GM20431 (cell line): ENCODE measurements around the gene PKP4.
"Not testable (repeated sequence)": the region's sequence is repeated elsewhere in the genome, so short reads cannot be mapped to it uniquely, and the experiment has no call there.

Experiments
- in situ Hi-C: fragments of 300-500 bp; cut with MseI, MboI; formaldehyde crosslinking; loops from one replicate; pipeline ENCODE4 v1.15.0; 2020; ENCODE audit warnings: low sequenced_read_pairs; ENCODE audit not compliant: unreplicated experiment

The PKP4 gene

DNA sequence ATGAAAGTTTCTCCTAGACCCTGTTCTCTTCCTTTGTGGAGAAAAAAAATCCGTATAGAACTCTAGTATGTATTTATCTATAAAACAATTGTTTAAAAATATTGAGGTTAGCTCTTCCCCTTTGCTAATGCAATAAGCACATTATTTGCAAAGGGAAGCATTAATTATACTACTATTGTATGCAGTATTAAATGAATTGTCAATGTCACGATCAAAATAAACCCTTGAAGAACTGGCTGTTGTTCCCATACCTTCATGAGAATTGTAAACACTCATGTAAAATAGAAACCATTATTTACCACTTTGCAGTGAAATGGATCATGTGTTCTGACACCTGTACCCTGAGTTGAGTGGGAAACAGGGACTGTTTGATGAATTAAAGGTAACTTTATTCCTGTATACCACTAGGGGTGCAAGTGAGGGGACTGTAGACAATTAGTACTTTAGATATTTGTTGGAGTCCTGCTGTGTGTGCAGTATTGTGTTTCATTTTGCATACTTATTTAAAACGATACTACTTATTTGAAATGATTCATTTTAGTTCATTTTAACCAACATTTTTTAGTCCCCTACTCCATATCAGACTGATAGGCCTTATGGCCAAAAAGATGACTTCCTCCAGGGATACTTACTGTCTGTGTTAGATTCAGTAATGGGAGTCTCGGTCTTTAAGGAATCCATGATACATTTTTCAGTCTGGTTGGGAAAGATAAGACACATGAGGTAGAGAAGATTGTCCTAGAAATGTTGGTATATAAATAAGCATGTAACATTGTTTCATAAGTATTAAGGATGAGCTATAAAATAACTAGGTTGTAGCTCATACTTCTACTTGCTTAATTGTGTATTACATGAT, 7.9 kb downstream of the PKP4 start:
- in situ Hi-C loops = no loop called here

DNA sequence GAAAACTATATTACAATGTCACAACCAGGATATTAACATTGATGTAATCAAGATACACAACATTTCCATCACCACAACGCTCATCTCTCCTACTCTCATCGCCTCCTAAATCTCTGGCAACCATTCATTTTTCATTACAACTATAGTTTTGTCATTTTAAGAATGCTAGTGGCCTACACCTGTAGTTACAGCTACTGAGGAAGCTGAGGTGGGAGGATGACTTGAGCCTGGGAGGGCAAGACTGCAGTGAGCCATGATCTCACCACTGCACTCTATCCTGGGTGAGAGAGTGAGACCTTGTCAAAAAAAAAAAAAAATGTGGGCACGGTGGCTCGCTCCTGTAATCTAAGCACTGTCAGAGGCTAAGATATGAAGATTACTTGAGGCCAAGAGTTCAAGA, 10.5 kb downstream of the PKP4 start:
- in situ Hi-C loops = no loop called here

DNA sequence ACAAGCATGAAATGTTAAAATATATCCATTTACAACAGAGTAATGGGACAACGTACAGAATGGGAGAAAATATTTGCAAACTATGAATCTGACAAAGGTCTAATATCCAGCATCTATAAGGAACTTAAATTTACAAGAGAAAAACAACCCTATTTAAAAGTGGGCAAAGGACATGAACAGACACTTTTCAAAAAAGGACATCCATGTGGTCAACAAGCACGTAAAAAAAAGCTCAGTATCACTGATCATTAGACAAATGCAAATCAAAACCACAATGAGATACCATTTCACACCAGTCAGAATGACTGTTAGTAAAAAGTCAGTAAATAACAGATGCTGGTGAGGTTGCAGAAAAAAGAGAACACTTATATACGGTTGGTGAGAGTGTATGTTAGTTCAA, 16.1 kb downstream of the PKP4 start:
- in situ Hi-C loops = not testable (repeated sequence)

DNA sequence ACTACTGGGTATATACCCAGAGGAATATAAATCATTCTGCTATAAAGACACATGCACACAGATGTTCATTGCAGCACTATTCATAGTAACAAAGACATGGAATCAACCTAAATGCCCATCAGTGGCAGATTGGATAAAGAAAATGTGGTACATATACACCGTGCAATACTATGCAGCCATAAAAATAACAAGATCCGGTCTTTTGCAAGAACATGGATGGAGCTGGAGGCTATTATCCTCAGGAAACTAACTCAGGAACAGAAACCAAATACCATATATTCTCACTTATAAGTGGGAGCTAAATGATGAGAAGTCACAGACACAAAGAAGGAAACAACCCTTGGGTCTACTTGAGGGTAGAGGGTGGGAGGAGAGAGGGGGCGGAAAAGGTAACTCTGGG, 16.5 kb downstream of the PKP4 start:
- in situ Hi-C loops = not testable (repeated sequence)

DNA sequence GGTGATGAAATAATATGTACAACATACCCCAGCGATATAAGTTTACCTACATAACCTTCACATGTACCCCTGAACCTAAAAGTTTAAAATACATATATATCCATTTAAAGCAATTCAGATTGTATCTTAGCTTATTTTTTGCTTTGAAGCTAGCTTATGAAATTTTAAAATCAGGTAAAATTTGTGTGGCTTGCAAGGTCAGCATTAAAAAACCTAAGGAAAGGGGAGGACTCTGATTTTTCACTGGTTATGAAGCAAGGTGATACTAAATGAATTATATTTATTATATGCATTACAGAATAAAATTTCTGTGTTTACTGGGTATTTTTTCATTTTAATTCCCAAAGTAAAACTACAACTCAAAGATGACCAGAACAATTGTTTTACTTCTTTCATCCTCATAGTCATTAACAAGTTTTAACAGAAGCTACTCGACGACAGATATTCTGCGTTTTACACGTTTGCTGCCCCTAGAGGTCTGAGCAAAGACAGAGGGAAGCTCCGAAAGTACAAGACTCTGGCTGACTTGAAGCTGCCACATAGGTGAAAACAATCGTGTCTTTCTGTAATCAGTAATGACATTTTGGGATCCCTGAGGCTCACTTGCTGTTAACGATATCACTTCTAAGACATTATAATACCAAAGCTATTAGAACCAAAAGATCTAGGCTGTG, 17.1 kb downstream of the PKP4 start:
- in situ Hi-C loops = no loop called here

DNA sequence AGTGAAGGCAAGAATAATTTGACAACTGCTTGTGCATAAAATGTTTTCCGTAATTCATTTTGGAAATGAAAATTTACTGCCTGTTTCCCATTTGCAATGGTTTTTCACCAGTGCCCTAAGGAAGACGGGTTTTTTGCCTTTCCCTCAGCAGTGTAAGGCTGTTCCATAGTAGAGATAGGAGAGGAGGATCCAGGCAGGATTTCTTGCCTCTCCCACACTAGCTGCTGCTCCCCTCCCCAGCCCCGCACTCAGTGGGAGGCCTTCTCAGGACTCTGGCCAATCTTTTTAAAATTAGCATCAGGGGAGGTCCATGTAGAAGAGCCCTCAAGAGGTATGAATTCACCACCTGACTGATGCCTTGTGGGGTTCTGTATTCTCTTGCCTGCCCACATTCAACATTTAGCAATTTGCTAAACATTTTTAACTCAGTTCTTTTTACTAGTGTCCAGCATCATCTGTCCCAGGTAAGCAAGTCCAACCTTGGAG, 17.8 kb downstream of the PKP4 start:
- in situ Hi-C loops = not testable (repeated sequence)

DNA sequence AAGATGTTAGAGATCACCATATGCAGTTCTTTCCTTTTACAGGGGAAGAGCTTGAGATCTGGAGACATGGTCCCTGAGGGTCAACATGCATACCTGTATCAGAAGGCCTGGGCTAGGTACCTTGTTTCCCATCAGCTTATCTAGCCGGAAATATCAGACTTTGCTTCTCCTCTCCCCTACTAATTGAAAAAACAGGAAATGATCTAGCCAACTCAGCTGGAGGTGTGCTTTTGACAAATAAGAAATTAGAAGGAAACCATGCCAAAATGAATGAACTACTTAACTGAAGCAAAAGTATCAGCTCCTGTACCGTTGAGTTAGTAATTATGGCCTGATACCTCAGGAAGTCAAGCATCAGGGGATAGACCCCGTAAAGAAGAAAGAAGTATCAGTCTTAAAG, 20.4 kb downstream of the PKP4 start:
- in situ Hi-C loops = no loop called here

DNA sequence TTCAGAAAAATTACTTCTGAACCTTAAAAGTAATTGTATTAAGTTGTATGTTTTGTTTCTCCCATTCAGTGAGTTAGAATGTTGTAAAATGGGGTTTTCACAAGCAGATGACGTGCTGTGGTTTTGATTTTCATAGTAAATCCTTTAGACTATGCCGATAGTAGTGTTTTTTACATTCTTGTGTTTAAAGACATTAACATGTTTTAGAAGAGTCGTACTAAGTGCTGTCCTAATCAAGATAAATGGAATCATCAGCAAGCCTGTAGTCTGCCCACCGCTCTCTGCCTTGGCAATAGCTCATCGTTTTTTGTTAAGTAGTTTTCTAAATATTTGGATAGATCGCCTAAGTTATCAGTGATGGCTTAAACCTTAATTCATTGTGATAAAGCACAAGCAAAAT, 21.5 kb downstream of the PKP4 start:
- in situ Hi-C loops = no loop called here

DNA sequence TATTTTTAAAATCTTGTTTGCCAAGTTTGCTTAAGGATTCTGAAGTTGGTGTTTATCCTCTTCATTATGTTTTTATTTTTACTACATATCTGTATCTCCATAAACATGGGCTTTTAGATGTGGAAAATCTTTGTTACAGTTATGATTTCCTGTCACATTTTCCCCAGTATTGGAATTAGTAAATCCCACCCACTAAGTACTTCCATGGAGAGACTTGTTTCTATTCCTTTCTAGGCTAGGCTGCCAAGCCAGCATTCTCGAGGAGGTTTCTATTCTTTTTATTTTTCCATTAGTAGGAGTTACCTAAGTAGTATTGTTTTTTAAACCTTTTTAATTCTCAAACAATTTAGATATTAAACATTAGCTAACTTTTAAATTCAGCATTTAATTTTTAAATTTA, 22.1 kb downstream of the PKP4 start:
- in situ Hi-C loops = no loop called here

DNA sequence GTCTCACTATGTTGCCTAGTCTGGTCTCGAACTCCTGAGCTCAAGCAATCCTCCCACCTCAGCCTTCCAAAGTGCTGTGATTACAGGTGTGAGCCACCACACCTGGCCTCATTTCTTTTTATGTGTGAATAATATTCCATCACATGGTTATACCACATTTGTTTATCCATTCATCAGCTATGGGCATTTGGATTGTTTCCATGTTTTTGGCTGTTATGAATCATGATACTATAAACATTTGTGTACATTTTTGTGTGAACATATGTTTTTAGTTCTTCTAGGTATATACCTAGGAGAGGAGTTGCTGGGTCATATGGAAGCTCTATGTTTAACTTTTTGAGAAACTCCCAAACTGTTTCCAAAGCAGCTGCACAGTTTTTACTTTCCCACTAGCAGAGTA, 24.4 kb downstream of the PKP4 start:
- in situ Hi-C loops = no loop called here

DNA sequence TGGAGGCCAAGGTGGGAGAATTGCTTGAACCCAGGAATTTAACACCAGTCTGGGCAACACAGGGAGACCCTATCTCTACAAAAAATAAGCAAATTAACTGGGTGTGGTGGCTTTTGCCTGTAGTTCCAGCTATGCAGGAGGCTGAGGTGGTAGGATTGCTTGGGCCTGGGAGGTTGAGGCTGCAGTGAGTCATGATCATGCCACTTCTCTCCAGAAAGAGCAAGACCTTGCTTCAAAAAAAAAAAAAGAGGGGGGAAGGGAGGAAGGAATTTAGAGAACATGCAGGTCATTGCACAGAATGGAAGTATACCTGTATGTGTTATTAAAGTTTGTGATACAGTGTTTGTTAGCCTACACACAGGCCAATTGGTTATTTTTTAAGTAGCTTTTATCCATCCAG, 25.8 kb downstream of the PKP4 start:
- in situ Hi-C loops = no loop called here

DNA sequence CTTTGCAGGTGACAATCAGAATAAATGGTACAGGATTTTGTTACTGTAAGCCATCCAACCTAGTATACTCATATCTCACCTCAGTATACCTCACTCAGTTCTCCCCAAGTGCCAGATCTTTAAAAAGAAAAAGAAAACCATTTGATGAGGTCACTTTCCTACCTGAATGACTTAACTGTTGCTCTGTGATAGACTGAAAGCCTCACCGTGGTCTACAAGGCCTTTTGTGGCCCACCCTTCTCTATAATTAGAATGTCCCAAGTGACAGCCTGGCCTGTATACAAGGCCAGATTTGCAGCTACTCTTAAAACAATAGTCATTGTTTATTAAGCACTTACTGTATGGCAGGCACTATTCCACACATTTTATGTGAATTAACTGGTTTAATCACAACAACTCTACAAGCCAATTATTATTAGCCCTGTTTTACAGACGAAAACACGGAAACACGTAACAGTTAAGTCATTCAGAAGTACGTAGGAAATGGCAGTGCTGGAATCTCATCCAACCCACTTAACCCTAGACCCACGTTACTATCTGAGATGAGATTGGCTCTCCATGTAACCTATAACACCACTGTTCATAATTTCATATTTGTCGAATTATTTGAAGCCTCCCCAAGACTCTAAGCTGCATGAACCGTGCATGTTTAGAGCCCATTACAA, 28.3 kb downstream of the PKP4 start:
- in situ Hi-C loops = no loop called here

DNA sequence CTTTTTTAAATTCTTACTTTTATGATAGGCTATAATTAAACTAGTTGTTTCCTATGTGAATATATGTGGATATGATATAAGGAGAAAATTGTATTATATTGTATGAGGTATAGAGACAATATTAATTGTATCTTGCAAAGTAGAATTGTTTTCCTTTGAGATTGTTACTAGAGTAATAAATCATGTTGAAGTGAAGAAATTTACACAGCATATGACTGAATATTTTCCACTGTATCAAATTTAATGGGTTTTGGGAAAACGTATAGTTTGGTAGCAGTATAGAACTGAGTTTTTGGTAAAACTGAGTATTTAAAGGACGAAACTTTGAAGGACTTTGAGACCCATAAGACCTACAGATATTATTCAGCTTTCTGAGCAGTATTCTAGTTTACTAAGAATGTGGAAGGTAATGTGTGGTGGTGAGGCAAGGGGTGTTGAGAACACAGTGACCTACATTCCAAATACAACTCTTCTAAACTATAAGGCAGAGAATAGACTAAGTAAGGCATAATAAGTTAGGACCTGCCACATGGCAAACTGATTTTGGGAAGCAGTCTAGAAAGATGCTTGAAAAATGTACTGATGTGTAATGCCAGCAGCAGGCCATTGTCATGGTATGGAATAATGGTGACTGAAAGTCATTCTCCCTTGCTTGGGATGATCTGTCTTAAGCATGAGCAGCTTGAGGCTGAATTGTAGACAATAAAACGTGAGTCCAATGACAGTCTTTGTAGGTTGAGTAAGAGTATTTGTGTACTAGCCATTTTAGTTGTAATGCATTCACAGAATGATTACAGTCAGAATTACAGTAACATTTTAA, 29.6 kb downstream of the PKP4 start:
- in situ Hi-C loops = no loop called here

DNA sequence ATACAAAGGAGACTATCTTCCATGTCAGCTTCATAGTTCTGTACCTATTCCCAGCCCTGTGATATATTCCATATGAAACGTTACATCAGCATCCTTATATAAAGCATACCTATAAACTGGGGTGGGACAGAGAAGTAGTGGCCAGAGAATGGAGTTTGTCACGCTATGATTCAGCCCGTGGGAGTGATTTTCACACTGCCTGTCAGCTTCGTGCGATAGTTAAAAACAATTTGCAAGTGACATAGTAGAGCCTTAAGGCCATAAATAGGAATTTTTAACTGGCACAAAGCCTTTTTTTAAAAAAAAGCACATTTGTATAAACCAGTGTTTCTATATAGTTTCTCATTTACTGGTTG, 30.2 kb downstream of the PKP4 start:
- in situ Hi-C loops = no loop called here

DNA sequence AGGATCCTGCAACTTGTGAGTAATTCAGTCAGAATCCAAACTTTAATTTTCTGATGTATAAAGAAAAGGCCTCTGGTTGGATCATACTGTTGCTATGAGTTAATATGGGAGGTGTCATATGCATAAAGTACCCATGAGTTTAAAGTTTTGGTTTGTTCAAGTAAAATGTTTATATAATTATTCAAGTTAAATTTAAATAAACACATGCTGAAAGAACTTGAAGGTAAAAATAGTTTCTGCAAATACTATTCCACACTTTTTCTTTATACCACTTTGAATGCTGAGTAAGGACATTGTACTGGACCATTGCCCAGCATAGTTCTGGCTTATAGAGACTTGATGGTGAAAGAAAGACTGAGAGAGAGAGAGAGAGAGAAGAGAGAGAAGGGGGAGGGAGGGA, 30.7 kb downstream of the PKP4 start:
- in situ Hi-C loops = no loop called here

DNA sequence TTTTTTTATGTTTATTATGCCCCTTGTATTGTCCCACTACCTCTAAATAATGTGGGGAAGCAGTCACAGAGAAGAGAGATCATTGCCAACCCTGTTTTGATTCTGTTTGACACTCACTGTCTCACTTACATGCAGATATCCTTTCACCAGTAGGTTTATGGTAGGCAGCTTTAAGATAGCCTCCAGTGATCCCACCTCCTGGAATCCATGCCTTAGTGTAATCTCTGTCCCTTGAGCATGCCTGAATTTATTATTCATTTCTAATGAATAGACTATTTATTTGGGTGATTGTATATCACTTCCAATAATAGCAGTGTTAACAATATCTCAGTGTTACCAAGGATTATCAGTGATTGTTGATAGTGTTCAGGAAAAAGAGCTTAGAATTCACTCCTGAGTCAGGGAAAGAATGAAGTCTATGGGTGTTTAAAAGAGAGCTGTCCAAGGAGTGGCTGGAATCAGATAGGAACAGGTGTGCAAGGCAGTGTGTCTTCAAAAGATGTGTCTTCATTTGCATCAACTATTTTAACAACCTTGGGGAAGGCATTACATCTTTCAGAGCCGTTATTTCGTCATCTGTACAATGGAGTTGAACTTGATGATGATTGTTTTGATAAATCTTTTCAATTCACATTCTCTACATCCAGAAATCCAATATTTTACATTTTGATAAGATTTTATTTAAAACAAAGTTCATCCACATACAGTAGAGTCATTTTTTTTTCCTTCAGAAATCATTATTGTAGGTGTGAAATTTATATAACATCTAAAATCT, 31.9 kb downstream of the PKP4 start:
- in situ Hi-C loops = no loop called here

DNA sequence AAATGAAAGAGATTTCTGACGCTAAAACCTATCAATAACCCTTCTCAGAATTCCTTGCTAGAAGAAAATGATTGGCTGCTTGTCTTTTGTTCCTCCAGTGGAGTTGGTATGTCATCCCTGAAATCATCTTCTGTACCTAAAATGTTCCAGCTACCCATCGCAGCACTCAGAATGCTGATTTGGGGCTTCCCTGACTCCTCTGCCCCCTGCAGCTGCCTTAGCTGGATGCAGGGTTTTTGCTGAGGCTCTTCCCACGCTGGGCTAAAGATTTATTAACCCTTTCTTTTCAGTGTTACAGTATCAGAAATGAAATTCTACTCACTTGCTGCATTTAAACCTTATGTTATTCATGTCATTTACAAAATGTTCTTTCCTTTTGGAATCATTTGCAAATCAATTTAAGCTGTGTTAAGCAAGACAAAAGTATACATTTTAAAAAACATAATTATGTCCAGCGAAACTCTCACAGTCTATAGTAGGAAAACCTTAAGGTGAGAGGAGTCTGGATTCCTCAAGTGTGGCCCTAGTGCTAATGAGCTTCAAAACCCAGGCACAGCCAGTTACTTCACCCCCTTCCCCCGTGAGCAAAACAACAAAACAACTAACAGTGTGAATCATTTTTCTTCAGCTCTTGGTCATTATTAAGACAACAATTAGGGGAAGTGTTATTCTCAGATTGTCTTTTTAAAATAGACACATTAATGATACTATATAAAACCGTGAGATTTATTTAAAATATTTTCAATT, 32.8 kb downstream of the PKP4 start:
- in situ Hi-C loops = no loop called here

DNA sequence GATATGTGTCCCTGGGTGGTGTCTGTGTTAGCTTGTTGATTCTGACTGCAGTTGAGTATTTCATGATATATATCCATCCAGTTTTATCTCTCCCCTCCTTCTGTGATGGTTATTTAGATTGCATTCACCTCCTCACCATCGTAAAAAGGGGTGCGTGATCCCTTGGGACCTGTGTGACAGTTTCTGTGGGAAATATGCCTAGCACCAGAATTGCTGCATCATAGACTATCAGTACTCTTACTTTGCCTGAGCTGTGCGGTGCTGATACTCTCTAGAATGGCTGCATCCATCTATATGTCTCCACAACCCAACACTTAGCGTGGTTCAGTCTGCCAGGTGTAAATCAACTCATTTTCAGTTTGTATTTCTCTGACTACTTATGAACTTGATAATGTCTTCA, 34.3 kb downstream of the PKP4 start:
- in situ Hi-C loops = no loop called here

DNA sequence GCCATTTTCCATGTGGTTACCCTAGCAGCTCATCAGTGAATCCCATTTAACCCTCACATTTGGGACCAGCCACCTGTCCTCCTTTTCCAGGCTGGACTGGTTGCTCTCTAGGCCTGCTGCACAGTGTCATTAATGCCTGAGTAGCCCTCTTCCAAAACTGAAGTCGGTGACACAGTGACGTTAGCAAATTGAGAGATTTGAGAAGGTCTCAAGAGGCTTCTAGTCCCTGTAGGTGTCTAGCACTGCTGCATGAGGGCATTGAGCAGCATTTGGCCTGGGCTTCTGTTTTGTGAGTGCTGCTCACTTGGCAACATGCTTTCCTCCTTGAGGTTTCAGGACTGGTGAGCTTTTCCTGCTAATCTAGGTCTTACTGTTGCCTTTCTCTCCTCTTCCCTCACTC, 36.7 kb downstream of the PKP4 start:
- in situ Hi-C loops = no loop called here
